ENCODE results near the gene ALOX5.

The ALOX5 gene

DNA sequence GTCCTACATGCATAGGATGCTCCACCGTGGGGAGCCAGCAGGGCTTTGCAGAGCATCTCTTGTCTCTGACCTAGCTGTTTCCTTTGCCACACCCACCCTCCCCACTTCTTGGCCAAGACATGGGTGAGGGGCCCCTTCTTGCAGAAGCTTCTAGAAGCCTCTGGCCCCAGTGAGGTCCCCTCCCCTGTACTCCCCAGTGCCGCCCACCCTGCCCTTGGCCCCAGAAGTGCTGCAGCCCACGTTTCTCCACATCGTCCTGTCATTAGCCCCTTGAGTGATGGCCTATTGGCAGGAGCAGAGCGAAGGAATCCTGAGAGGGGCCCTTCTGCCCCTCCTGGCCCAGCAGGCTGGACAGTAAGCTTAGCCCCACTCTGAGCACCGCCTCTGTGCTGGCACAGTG, 43.7 kb downstream of the ALOX5 start:
- H3K4me3 ChIP-seq (replicated peaks; ENCODE audit: insufficient read depth, low read length), result no peak overlapping the region

GRCh38 chr10:45418417-45418848, 44.4 kb downstream of the ALOX5 start:
- H3K4me3 ChIP-seq (replicated peaks; ENCODE audit: insufficient read depth, low read length), result peak overlapping the region; percentile 41
- DNase-seq (ENCODE audit: low read depth in 1 of 2, low spot score in 1 of 2), result peak in 1 of 2 experiments; percentile 58
- peak overlapping the region; percentile 90 for H3K27ac ChIP-seq (replicated peaks)

More for the DNA sequence above, 43.7 kb downstream of the ALOX5 start:
- H3K27me3 ChIP-seq (ENCODE audit: insufficient read depth, poor library complexity, severe bottlenecking), result no peaks in the 10 kb centered on the region
- TF ChIP-seq SPI1 (IDR thresholded peaks at IDR 0.05; ENCODE audit: borderline replicate concordance, low read depth) (no peak), CTCF (IDR thresholded peaks at IDR 0.05; ENCODE audit: insufficient read depth, low read length) (no peak), POLR2AphosphoS5 (IDR thresholded peaks at IDR 0.05; ENCODE audit: low read depth) (no peak), GABPA (IDR thresholded peaks at IDR 0.05; ENCODE audit: low read depth) (no peak)
- TF ChIP-seq, protein P1, sequence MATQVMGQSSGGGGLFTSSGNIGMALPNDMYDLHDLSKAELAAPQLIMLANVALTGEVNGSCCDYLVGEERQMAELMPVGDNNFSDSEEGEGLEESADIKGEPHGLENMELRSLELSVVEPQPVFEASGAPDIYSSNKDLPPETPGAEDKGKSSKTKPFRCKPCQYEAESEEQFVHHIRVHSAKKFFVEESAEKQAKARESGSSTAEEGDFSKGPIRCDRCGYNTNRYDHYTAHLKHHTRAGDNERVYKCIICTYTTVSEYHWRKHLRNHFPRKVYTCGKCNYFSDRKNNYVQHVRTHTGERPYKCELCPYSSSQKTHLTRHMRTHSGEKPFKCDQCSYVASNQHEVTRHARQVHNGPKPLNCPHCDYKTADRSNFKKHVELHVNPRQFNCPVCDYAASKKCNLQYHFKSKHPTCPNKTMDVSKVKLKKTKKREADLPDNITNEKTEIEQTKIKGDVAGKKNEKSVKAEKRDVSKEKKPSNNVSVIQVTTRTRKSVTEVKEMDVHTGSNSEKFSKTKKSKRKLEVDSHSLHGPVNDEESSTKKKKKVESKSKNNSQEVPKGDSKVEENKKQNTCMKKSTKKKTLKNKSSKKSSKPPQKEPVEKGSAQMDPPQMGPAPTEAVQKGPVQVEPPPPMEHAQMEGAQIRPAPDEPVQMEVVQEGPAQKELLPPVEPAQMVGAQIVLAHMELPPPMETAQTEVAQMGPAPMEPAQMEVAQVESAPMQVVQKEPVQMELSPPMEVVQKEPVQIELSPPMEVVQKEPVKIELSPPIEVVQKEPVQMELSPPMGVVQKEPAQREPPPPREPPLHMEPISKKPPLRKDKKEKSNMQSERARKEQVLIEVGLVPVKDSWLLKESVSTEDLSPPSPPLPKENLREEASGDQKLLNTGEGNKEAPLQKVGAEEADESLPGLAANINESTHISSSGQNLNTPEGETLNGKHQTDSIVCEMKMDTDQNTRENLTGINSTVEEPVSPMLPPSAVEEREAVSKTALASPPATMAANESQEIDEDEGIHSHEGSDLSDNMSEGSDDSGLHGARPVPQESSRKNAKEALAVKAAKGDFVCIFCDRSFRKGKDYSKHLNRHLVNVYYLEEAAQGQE (IDR thresholded peaks at IDR 0.05; ENCODE audit: insufficient replicate concordance, low read depth), result no peak
- H3K27ac ChIP-seq (replicated peaks), result peak overlapping the region; percentile 90
- DNase-seq (ENCODE audit: low read depth in 1 of 2, low spot score in 1 of 2), result no peak

GRCh38 chr10:45418849-45419675, 45.0 kb downstream of the ALOX5 start:
- H3K27ac ChIP-seq (replicated peaks), result peak overlapping the region; percentile 90
- no peak; the same call in none of the 2 replicates for TF ChIP-seq POLR2AphosphoS5 (IDR thresholded peaks at IDR 0.05; ENCODE audit: low read depth)
- TF ChIP-seq SPI1 (IDR thresholded peaks at IDR 0.05; ENCODE audit: borderline replicate concordance, low read depth), result no peak
- TF ChIP-seq GABPA (IDR thresholded peaks at IDR 0.05; ENCODE audit: low read depth), result 0 out of 2 replicates have a peak, but pooled peaks have one; percentile 26
- H3K4me3 ChIP-seq (replicated peaks; ENCODE audit: insufficient read depth, low read length), result peak overlapping the region; percentile 41
- H3K27me3 ChIP-seq (ENCODE audit: insufficient read depth, poor library complexity, severe bottlenecking), result no peaks in the 10 kb centered on the region
- peak; percentile 64 to 90 for DNase-seq (ENCODE audit: low read depth in 1 of 2, low spot score in 1 of 2)

More at GRCh38 chr10:45418417-45418848, 44.4 kb downstream of the ALOX5 start:
- TF ChIP-seq GABPA (IDR thresholded peaks at IDR 0.05; ENCODE audit: low read depth), result no peak
- TF ChIP-seq, protein P1 (IDR thresholded peaks at IDR 0.05; ENCODE audit: insufficient replicate concordance, low read depth), result no peak
- no peak for TF ChIP-seq CTCF (IDR thresholded peaks at IDR 0.05; ENCODE audit: insufficient read depth, low read length)
- TF ChIP-seq POLR2AphosphoS5 (IDR thresholded peaks at IDR 0.05; ENCODE audit: low read depth), result no peak
- no peak for TF ChIP-seq SPI1 (IDR thresholded peaks at IDR 0.05; ENCODE audit: borderline replicate concordance, low read depth)
- H3K27me3 ChIP-seq (ENCODE audit: insufficient read depth, poor library complexity, severe bottlenecking), result no peaks in the 10 kb centered on the region

GRCh38 chr10:45419676-45420025, 45.6 kb downstream of the ALOX5 start:
- no peak for DNase-seq (ENCODE audit: low read depth in 1 of 2, low spot score in 1 of 2)
- TF ChIP-seq SPI1 (IDR thresholded peaks at IDR 0.05; ENCODE audit: borderline replicate concordance, low read depth) (no peak), GABPA (IDR thresholded peaks at IDR 0.05; ENCODE audit: low read depth) (no peak), POLR2AphosphoS5 (IDR thresholded peaks at IDR 0.05; ENCODE audit: low read depth) (no peak), CTCF (IDR thresholded peaks at IDR 0.05; ENCODE audit: insufficient read depth, low read length) (no peak)
- TF ChIP-seq, protein P1 (IDR thresholded peaks at IDR 0.05; ENCODE audit: insufficient replicate concordance, low read depth), result no peak
- peak overlapping the region; percentile 90 for H3K27ac ChIP-seq (replicated peaks)
- H3K27me3 ChIP-seq (ENCODE audit: insufficient read depth, poor library complexity, severe bottlenecking), result no peaks in the 10 kb centered on the region
- no peak overlapping the region for H3K4me3 ChIP-seq (replicated peaks; ENCODE audit: insufficient read depth, low read length)
